Right lobe of liver (tissue), 6 donors: Measurements from ENCODE around the gene CDCP2. TPM values are rescaled to one million over a fixed set of nuclear protein-coding genes. Genes with fewer than 3 reads are reported as not detected.

Experiments used
- ATAC-seq, 4 donors: fragments of 200-7000 bp; cut with Tn5 transposase; one replicate each; pipeline ENCODE4 v1.9.1; 2020; ENCODE audit warnings: mild to moderate bottlenecking in 4 of 4, moderate library complexity in 4 of 4
- DNase-seq, 3 donors: peaks; one replicate each; pipeline ENCODE4 v3.0.0-alpha.2; 2020
- H3K27ac ChIP-seq, 3 donors: fragments of 200-600 bp; one replicate each; pipeline ENCODE4 v1.8.0; 2022
- H3K27me3 ChIP-seq, 2 donors: fragments of 200-600 bp; one replicate each; pipeline ENCODE4 v1.8.0; 2022
- H3K36me3 ChIP-seq, 4 donors: fragments of 200-600 bp; sonication (generic) in 1 of 4; one replicate each; pipeline versions ENCODE4 v1.5.1 to v1.8.0; 2017 to 2022; ENCODE audit warnings: control low read depth in 1 of 4
- H3K4me1 ChIP-seq, 4 donors: fragments of 200-600 bp; sonication (generic) in 1 of 4; one replicate each; pipeline versions ENCODE4 v1.5.1 to v1.8.0; 2017 to 2022; ENCODE audit warnings: control low read depth in 1 of 4
- H3K4me3 ChIP-seq, 3 donors: fragments of 200-600 bp; one replicate each; pipeline ENCODE4 v1.8.0; 2022
- H3K9me3 ChIP-seq, 4 donors: fragments of 200-600 bp; sonication (generic) in 1 of 4; one replicate each; pipeline versions ENCODE4 v1.5.1 to v1.8.0; 2017 to 2022; ENCODE audit warnings: control low read depth in 1 of 4
- POLR2A ChIP-seq: fragments of 450-650 bp; IDR thresholded peaks from one replicate; pipeline ENCODE4 v1.6.1; 2017; ENCODE audit warnings: antibody characterized with exemption, mild to moderate bottlenecking
- WGBS: methylation state at CpG from one replicate; pipeline ENCODE4 v1.1.6; 2018; ENCODE audit warnings: low coverage, low lambda C conversion rate; ENCODE audit not compliant: insufficient coverage; ENCODE audit errors: missing lambda C conversion rate; 5-methylcytosine and 5-hydroxymethylcytosine counted together
- intact Hi-C, 2 donors: fragments of 100-400 bp; cut with DNase I; formaldehyde crosslinking; loops; one replicate each; pipeline versions ENCODE4 v1.11.2 to v1.14.1; 2022
- total RNA-seq, 6 experiments: library from RNA; depleted of rRNA in 2 of 6; stranded (reverse); fragments of >200 nt in 2 of 6; fragmentation: NEBNext Ultra II Directional in 3 of 6; extraction: Animal tissue kit (Norgen Biotek cat#: 25700) in 3 of 6; gene quantifications; one replicate each; pipeline versions ENCODE4 v1.1.0 to v1.2.4, GENCODE V29; 2016 to 2023
- TF ChIP-seq, protein P1 (sequence below), 4 donors: fragments of 200-600 bp in 3 of 4; fragments of 450-650 bp in 1 of 4; IDR thresholded peaks; one replicate each; pipeline versions ENCODE4 v1.5.1 to v1.8.0; 2016 to 2022; ENCODE audit warnings: antibody characterized with exemption in 4 of 4, mild to moderate bottlenecking in 2 of 4
- donor health status: DM: no; HTN: yes; CAD: no.
- donor health status: DM: no; HTN: no; CAD: no.
- donor health status: DM: no; HTN: no; CAD: no.
- donor health status: DM: no; HTN: yes; CAD: no.
- donor health status: DM: no; HTN: yes; CAD: no.

CDCP2 gene
- total RNA-seq, 6 experiments from 2014 or later = not detected

DNA sequence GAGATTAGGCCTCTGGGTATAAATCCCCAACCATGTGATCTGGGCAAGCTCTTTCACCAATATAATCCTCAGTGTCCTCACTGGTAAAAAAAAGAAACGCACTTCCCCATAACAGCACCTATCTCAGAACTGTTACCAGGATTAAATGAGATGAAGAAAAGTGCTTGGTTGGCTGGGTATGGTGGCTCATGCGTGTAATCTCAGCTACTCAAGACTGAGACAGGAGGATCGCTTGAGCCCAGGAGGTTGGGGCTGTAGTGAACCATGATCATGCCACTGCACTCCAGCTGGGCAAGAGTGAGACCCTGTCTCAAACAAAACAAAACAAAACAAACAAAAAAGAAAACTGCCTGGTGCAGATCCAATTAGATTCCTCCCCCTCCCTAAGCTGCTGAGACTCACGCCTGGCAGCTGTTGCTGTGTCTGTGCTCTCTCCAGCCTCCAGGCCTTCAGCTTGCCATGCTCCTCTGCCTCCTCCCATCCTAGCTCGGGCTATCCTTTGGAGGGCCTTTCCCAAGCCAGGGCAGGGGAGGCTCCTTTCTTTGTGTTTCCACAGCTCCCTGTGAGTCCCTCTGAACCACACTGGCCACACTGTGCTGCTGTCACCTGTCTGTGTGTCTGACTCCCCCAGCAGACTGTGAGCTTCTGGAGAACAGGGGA lies 28.0 kb upstream of the CDCP2 start:
- no peak for ATAC-seq
- WGBS = 82% methylated on average over 5 of the region's 5 CpGs
- Histone ChIP-seq H3K36me3 (no peaks in the 10 kb centered on the region), H3K27me3 (no peaks in the 10 kb centered on the region), H3K27ac (no peak overlapping the region), H3K4me3 (no peak overlapping the region), H3K9me3 (no peaks in the 10 kb centered on the region), H3K4me1 (no peaks in the 10 kb centered on the region)
- DNase-seq = no peak
- no peak for TF ChIP-seq POLR2A
- TF ChIP-seq, protein P1, sequence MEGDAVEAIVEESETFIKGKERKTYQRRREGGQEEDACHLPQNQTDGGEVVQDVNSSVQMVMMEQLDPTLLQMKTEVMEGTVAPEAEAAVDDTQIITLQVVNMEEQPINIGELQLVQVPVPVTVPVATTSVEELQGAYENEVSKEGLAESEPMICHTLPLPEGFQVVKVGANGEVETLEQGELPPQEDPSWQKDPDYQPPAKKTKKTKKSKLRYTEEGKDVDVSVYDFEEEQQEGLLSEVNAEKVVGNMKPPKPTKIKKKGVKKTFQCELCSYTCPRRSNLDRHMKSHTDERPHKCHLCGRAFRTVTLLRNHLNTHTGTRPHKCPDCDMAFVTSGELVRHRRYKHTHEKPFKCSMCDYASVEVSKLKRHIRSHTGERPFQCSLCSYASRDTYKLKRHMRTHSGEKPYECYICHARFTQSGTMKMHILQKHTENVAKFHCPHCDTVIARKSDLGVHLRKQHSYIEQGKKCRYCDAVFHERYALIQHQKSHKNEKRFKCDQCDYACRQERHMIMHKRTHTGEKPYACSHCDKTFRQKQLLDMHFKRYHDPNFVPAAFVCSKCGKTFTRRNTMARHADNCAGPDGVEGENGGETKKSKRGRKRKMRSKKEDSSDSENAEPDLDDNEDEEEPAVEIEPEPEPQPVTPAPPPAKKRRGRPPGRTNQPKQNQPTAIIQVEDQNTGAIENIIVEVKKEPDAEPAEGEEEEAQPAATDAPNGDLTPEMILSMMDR (IDR thresholded peaks at IDR 0.05) = no peak
- intact Hi-C loops = no loop called here

- no peaks in the 10 kb centered on the region for H3K9me3 ChIP-seq
- peaks cover 0 to under 1% (median 0%) of the 10 kb centered on the region in 4 donors for H3K4me1 ChIP-seq
- H3K27me3 ChIP-seq = no peaks in the 10 kb centered on the region
- TF ChIP-seq, protein P1 (IDR thresholded peaks at IDR 0.05) = no peak
- TF ChIP-seq POLR2A = no peak
- intact Hi-C loops = no loop called here
- H3K36me3 ChIP-seq = no peaks in the 10 kb centered on the region
- H3K4me3 ChIP-seq = no peak overlapping the region
- DNase-seq (no peak), ATAC-seq (no peak)
- WGBS = 42% methylated on average over 2 of the region's 9 CpGs
- no peak overlapping the region for H3K27ac ChIP-seq
These were observed 25.7 kb upstream of the CDCP2 start for GRCh38 chr1:54178296-54179070.

DNA sequence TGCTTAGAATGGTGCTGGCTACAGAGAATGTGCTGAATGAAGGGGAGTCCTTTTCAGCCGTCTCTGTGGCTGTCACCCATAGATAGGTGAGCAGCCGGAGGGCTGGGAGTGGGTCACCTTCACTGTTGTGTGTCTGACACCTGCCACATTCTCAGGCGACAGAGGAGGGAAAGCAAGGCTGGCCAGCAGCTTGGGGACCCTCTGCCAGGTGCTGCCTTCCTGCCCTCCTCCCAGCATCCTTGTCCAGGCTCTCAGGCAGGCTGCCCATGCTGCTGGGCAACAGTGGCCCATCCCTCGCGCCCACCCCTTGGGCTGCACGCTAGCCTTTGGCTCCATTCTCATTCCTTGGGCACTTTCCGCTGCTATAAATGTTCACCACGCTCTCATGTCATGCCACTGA lies 24.9 kb upstream of the CDCP2 start:
- Histone ChIP-seq H3K9me3 (no peaks in the 10 kb centered on the region), H3K4me1 (peaks cover 0 to 8% (median 0%) of the 10 kb centered on the region in 4 donors), H3K36me3 (no peaks in the 10 kb centered on the region), H3K4me3 (no peak overlapping the region), H3K27me3 (no peaks in the 10 kb centered on the region), H3K27ac (no peak overlapping the region)
- intact Hi-C loops = no loop called here
- WGBS = 80% methylated on average over 2 of the region's 8 CpGs
- ATAC-seq = no peak
- no peak for DNase-seq
- TF ChIP-seq, protein P1 (IDR thresholded peaks at IDR 0.05) = no peak
- TF ChIP-seq POLR2A = no peak

DNA sequence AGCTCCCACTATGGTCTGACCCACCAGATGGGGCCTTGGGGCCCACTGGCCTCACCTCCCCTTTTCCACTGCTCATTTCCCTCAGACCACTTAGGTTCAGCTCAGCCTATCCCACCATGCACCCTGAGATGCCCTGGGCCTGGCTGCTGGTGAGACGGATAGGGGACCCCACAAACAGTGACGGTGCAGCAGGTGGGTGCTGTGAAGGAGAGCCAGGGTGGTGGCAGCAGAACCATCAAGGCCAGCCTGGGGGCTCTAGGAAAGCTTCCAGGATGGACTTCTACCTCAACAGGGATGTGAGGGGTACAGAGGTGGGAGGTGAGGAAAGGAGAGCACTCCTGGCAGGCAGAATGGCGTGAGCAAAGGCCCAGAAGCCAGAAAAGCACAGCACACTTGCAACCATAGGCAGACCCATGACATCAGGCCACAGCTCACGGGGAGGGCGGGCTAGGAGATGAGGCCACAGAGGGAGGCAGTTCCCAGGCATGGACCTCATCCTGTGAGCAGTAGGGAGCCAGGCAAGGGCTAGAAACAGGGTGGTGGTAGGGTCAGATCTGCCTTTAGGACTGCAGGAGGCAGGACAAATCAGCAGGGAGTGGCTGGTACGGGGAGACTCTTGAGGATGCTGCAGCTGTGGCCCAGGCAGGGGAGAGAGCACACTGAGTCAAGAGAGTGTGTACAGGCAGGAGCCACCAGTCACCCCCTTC lies 24.0 kb upstream of the CDCP2 start:
- no peak overlapping the region for H3K27ac ChIP-seq
- no peaks in the 10 kb centered on the region for H3K9me3 ChIP-seq
- no peaks in the 10 kb centered on the region for H3K36me3 ChIP-seq
- peaks cover 0 to 12% (median 0%) of the 10 kb centered on the region in 4 donors for H3K4me1 ChIP-seq
- H3K4me3 ChIP-seq = no peak overlapping the region
- WGBS = 86% methylated on average over 3 of the region's 6 CpGs
- DNase-seq (no peak), ATAC-seq (no peak)
- no peaks in the 10 kb centered on the region for H3K27me3 ChIP-seq
- TF ChIP-seq, protein P1 (IDR thresholded peaks at IDR 0.05) = no peak
- TF ChIP-seq POLR2A = no peak
- intact Hi-C loops = no loop called here
